Testis (tissue), 2 donors: Measurements from ENCODE around the gene SDSL.

Source experiments
- POLR2A ChIP-seq: fragments of 450-650 bp; IDR thresholded peaks from one replicate; pipeline ENCODE4 v1.6.1; 2017; ENCODE audit warnings: antibody characterized with exemption, mild to moderate bottlenecking, moderate library complexity
- TF ChIP-seq, protein P1 (sequence below), 3 experiments: fragments of 450-650 bp in 2 of 3; fragments of 200-600 bp in 1 of 3; sonication (generic) in 1 of 3; IDR thresholded peaks; one replicate each; pipeline ENCODE4 v1.5.1; 2016 to 2019; ENCODE audit warnings: antibody characterized with exemption in 3 of 3, mild to moderate bottlenecking in 2 of 3, moderate library complexity in 1 of 3

DNA sequence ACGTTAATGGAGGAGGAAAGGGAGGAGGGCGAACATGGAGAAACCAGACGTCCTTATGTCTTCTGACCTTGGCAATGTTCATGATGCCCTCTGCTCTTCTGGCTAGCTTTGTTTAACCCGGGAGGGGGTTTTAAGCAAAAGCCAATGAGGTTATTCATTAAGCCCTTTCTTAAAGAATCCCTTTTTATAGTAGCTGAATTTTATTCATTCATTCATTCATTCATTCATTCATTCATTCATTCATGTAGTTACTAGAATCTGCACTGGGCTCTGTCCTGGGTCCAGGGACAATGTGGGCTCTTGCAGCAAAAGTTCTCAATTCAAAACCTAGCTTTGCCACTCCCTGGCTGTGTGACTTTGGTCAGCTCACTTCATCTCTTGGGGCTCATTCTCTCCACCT is 35.5 kb downstream of the SDSL start:
- TF ChIP-seq, protein P1, sequence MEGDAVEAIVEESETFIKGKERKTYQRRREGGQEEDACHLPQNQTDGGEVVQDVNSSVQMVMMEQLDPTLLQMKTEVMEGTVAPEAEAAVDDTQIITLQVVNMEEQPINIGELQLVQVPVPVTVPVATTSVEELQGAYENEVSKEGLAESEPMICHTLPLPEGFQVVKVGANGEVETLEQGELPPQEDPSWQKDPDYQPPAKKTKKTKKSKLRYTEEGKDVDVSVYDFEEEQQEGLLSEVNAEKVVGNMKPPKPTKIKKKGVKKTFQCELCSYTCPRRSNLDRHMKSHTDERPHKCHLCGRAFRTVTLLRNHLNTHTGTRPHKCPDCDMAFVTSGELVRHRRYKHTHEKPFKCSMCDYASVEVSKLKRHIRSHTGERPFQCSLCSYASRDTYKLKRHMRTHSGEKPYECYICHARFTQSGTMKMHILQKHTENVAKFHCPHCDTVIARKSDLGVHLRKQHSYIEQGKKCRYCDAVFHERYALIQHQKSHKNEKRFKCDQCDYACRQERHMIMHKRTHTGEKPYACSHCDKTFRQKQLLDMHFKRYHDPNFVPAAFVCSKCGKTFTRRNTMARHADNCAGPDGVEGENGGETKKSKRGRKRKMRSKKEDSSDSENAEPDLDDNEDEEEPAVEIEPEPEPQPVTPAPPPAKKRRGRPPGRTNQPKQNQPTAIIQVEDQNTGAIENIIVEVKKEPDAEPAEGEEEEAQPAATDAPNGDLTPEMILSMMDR (IDR thresholded peaks at IDR 0.05) = no peak
- TF ChIP-seq POLR2A = no peak
